Nephron progenitor cell (in vitro differentiated cells): ENCODE data around the gene RAPGEF5.

Experiments
- DNase-seq: peaks from one replicate; pipeline ENCODE4 v3.0.0; 2021
- H3K27ac Mint-ChIP-seq: 2 replicates; pipeline ENCODE4 v1.8.0; 2021; ENCODE audit warnings: mild to moderate bottlenecking, moderate library complexity, mixed read lengths
- H3K27me3 Mint-ChIP-seq: 2 replicates; pipeline ENCODE4 v1.8.0; 2021; ENCODE audit warnings: mild to moderate bottlenecking, low read depth, mixed read lengths; ENCODE audit not compliant: poor library complexity
- H3K36me3 Mint-ChIP-seq: 2 replicates; pipeline ENCODE4 v1.8.0; 2021; ENCODE audit warnings: low read depth, mixed read lengths
- H3K4me1 Mint-ChIP-seq: 2 replicates; pipeline ENCODE4 v1.8.0; 2021; ENCODE audit warnings: mixed read lengths
- H3K4me3 Mint-ChIP-seq: 2 replicates; pipeline ENCODE4 v1.8.0; 2021; ENCODE audit warnings: mild to moderate bottlenecking, moderate library complexity, mixed read lengths
- H3K9me3 Mint-ChIP-seq: 2 replicates; pipeline ENCODE4 v1.8.0; 2021; ENCODE audit warnings: mild to moderate bottlenecking, moderate library complexity, mixed read lengths
- CTCF ChIP-seq: fragments of 200-600 bp; sonication (generic); IDR thresholded peaks from 2 replicates; pipeline ENCODE4 v1.5.0; 2021; ENCODE audit warnings: antibody characterized with exemption

The RAPGEF5 gene

GRCh38 chr7:22129166-22129565 is 227.8 kb downstream of the RAPGEF5 start:
- H3K27me3 Mint-ChIP-seq: peaks cover 73% of the 10 kb centered on the region
- H3K4me1 Mint-ChIP-seq: peaks cover 75% of the 10 kb centered on the region
- no peak for DNase-seq
- H3K9me3 Mint-ChIP-seq: no peaks in the 10 kb centered on the region
- no peak overlapping the region for H3K4me3 Mint-ChIP-seq
- no peak for TF ChIP-seq CTCF
- H3K27ac Mint-ChIP-seq: no peak overlapping the region
- peaks cover 10% of the 10 kb centered on the region for H3K36me3 Mint-ChIP-seq

GRCh38 chr7:22128528-22128920 is 228.4 kb downstream of the RAPGEF5 start:
- DNase-seq: no peak

GRCh38 chr7:22127835-22128527 is 229.0 kb downstream of the RAPGEF5 start:
- Mint-ChIP-seq H3K9me3 (no peaks in the 10 kb centered on the region), H3K4me3 (no peak overlapping the region), H3K27me3 (peaks cover 76% of the 10 kb centered on the region), H3K27ac (no peak overlapping the region), H3K36me3 (peaks cover under 1% of the 10 kb centered on the region), H3K4me1 (peaks cover 73% of the 10 kb centered on the region)
- DNase-seq: no peak
- TF ChIP-seq CTCF: no peak

More at GRCh38 chr7:22128528-22128920, 228.4 kb downstream of the RAPGEF5 start:
- Mint-ChIP-seq H3K9me3 (no peaks in the 10 kb centered on the region), H3K27me3 (peaks cover 76% of the 10 kb centered on the region), H3K4me1 (peaks cover 73% of the 10 kb centered on the region), H3K4me3 (no peak overlapping the region), H3K36me3 (peaks cover 6% of the 10 kb centered on the region), H3K27ac (no peak overlapping the region)
- no peak for TF ChIP-seq CTCF

GRCh38 chr7:22125436-22125835 is 231.5 kb downstream of the RAPGEF5 start:
- Mint-ChIP-seq H3K4me3 (no peak overlapping the region), H3K27me3 (peaks cover 72% of the 10 kb centered on the region), H3K36me3 (no peaks in the 10 kb centered on the region), H3K27ac (no peak overlapping the region), H3K4me1 (peaks cover 70% of the 10 kb centered on the region), H3K9me3 (no peaks in the 10 kb centered on the region)
- DNase-seq: no peak
- TF ChIP-seq CTCF: no peak

- Mint-ChIP-seq H3K27ac (no peak overlapping the region), H3K4me3 (no peak overlapping the region), H3K36me3 (no peaks in the 10 kb centered on the region), H3K4me1 (peaks cover 68% of the 10 kb centered on the region), H3K27me3 (peaks cover 72% of the 10 kb centered on the region), H3K9me3 (no peaks in the 10 kb centered on the region)
- no peak for TF ChIP-seq CTCF
- DNase-seq: no peak
Observed at GRCh38 chr7:22124941-22125340, 232.0 kb downstream of the RAPGEF5 start.

- Mint-ChIP-seq H3K27ac (no peak overlapping the region), H3K9me3 (no peaks in the 10 kb centered on the region), H3K27me3 (peaks cover 71% of the 10 kb centered on the region), H3K4me3 (no peak overlapping the region), H3K36me3 (no peaks in the 10 kb centered on the region), H3K4me1 (peaks cover 51% of the 10 kb centered on the region)
- TF ChIP-seq CTCF: no peak
- DNase-seq: no peak
Observed at GRCh38 chr7:22123139-22123538, 233.8 kb downstream of the RAPGEF5 start.
